ENCODE data around the gene SPOP. TPM values are rescaled to one million over a fixed set of nuclear protein-coding genes. Genes with fewer than 3 reads are reported as not detected.

SPOP gene
- total and polyA plus RNA-seq, 9 of the 15 experiments (the other 6 are each of a cell fraction or from before 2014, with no cell fraction given) = 34.2 to 65.9 (median 39.7) TPM

- Histone ChIP-seq H3K9me1 (ENCODE audit: control insufficient read depth, insufficient read depth, low read length) (no peaks in the 10 kb centered on the region), H3K4me2 (ENCODE audit: insufficient read depth, low read length) (no peak overlapping the region), H3K4me1 (replicated peaks in 1 of 2; ENCODE audit: control insufficient read depth in 2 of 2, insufficient read depth in 2 of 2, low read length in 2 of 2) (no peaks in the 10 kb centered on the region), H3K9me3 (replicated peaks; ENCODE audit: control insufficient read depth, insufficient read depth, low read depth, low read length) (no peaks in the 10 kb centered on the region), H3K27ac (ENCODE audit: extremely low read depth, low read depth, low read length) (no peak overlapping the region), H3K36me3 (ENCODE audit: control insufficient read depth, insufficient read depth, low read length) (peaks cover 8% of the 10 kb centered on the region; the same call in 1 of the 3 replicates), H3K79me2 (ENCODE audit: control insufficient read depth, insufficient read depth, low read length) (peaks cover 37% of the 10 kb centered on the region; the same call in 2 of the 3 replicates), H3K4me3 (no peak overlapping the region), H2AFZ (ENCODE audit: low read depth, low read length) (no peak overlapping the region), H3K9ac (ENCODE audit: insufficient read depth in 1 of 2, low read depth in 2 of 2, low read length in 2 of 2) (no peak overlapping the region), H3K27me3 (ENCODE audit: control insufficient read depth in 2 of 2, insufficient read depth in 2 of 2, low read length in 2 of 2) (no peaks in the 10 kb centered on the region), H4K20me1 (replicated peaks; ENCODE audit: control insufficient read depth, insufficient read depth, low read length) (no peaks in the 10 kb centered on the region)
- in situ Hi-C loops (cut with MboI) = no loop called here
- ChIA-PET CTCF (ENCODE audit: low intra/inter-chr PET ratio) (no interaction called here), POLR2A (no interaction called here)
- TF ChIP-seq ZBTB7A (IDR thresholded peaks at IDR 0.05; ENCODE audit: borderline replicate concordance, control insufficient read depth, low read depth, low read length) (no peak), TSC22D4 (tag; IDR thresholded peaks at IDR 0.05) (no peak), ZNF592 (IDR thresholded peaks at IDR 0.05) (no peak), IRF9 (tag; IDR thresholded peaks at IDR 0.05) (no peak), HDAC6 (IDR thresholded peaks at IDR 0.05; ENCODE audit: low read depth, low read length) (no peak)
- WGBS (ENCODE audit: insufficient coverage, low coverage, missing lambda C conversion rate) = 76% methylated on average over 6 of the region's 6 CpGs
- no TSS peak for BruUV-seq (replicated peaks)
- ATAC-seq (no peak), FAIRE-seq (no peak), DNase-seq (ENCODE audit: extremely low read depth in 1 of 4, low spot score in 3 of 4) (no peak)
- intact Hi-C loops (cut with micrococcal nuclease) = no loop called here
These were observed 47.6 kb downstream of the SPOP start for GRCh38 chr17:49630113-49630900.
